Measurements from ENCODE around the gene HEPN1.

Gene HEPN1

GRCh38 chr11:124918950-124919349 is at the start of gene HEPN1:
TSS of gene HEPN1 (plus strand) at chr11:124919250.
- H3K9ac ChIP-seq (ENCODE audit: low read length in 2 of 2): no peak within 1 kb of the TSS

GRCh38 chr11:124869331-124869730 is 49.7 kb upstream of the HEPN1 start:
- H3K27me3 ChIP-seq (ENCODE audit: control insufficient read depth in 1 of 2, insufficient read depth in 2 of 2, low read length in 2 of 2): peaks cover 77 to 81% of the 10 kb centered on the region in 2 donors
- no peak overlapping the region for H3K27ac ChIP-seq (ENCODE audit: low read length)
- H3K9ac ChIP-seq (ENCODE audit: low read length in 2 of 2): no peak overlapping the region
- peaks cover 34% of the 10 kb centered on the region for H3K4me1 ChIP-seq (ENCODE audit: control insufficient read depth, insufficient read depth, low read length)
- H3K36me3 ChIP-seq (ENCODE audit: control insufficient read depth in 2 of 2, insufficient read depth in 2 of 2, low read length in 2 of 2): no peaks in the 10 kb centered on the region
- no peaks in the 10 kb centered on the region for H3K9me3 ChIP-seq (ENCODE audit: control insufficient read depth in 2 of 2, low read length in 2 of 2)
- H3K4me3 ChIP-seq (ENCODE audit: low read length in 2 of 2): no peak overlapping the region

More at GRCh38 chr11:124918950-124919349, at the start of gene HEPN1:
- Histone ChIP-seq H3K27ac (ENCODE audit: low read length) (no peak within 1 kb of the TSS), H3K4me1 (ENCODE audit: control insufficient read depth, insufficient read depth, low read length) (peaks cover 4% of the 10 kb centered on the region), H3K4me3 (ENCODE audit: low read length in 2 of 2) (no peak within 1 kb of the TSS), H3K27me3 (ENCODE audit: control insufficient read depth in 1 of 2, insufficient read depth in 2 of 2, low read length in 2 of 2) (peaks cover 8 to 17% of the 10 kb centered on the region in 2 donors), H3K9me3 (ENCODE audit: control insufficient read depth in 2 of 2, low read length in 2 of 2) (no peaks in the 10 kb centered on the region), H3K36me3 (ENCODE audit: control insufficient read depth in 2 of 2, insufficient read depth in 2 of 2, low read length in 2 of 2) (no peaks in the 10 kb centered on the region)

GRCh38 chr11:124869856-124870387 is 49.1 kb upstream of the HEPN1 start:
- H3K9ac ChIP-seq (ENCODE audit: low read length in 2 of 2): no peak overlapping the region
- H3K27ac ChIP-seq (ENCODE audit: low read length): no peak overlapping the region
- peaks cover 29% of the 10 kb centered on the region for H3K4me1 ChIP-seq (ENCODE audit: control insufficient read depth, insufficient read depth, low read length)
- H3K27me3 ChIP-seq (ENCODE audit: control insufficient read depth in 1 of 2, insufficient read depth in 2 of 2, low read length in 2 of 2): peaks cover 72 to 75% of the 10 kb centered on the region in 2 donors
- H3K36me3 ChIP-seq (ENCODE audit: control insufficient read depth in 2 of 2, insufficient read depth in 2 of 2, low read length in 2 of 2): no peaks in the 10 kb centered on the region
- no peak overlapping the region for H3K4me3 ChIP-seq (ENCODE audit: low read length in 2 of 2)
- no peaks in the 10 kb centered on the region for H3K9me3 ChIP-seq (ENCODE audit: control insufficient read depth in 2 of 2, low read length in 2 of 2)

DNA sequence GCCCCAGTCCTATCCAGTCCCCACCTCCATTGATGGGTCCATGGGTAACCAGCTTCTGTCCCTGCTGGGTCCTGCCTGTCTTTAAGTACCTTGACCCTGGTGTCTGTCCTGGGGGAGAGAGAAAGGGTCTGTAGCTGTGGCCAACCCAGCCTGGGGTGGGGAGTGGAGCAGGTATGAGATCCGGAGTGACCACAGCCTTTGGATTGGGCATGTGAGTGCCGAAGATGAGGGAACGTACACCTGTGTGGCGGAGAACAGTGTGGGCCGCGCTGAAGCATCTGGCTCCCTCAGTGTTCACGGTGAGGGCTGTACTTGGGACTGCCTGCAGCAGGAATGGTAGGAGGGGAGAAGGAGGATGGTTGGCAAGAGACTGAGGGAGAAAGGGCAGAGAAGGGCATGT is 48.6 kb upstream of the HEPN1 start:
- peaks cover 26% of the 10 kb centered on the region for H3K4me1 ChIP-seq (ENCODE audit: control insufficient read depth, insufficient read depth, low read length)
- H3K27ac ChIP-seq (ENCODE audit: low read length): no peak overlapping the region
- peaks cover 70% of the 10 kb centered on the region in 2 donors for H3K27me3 ChIP-seq (ENCODE audit: control insufficient read depth in 1 of 2, insufficient read depth in 2 of 2, low read length in 2 of 2)
- H3K36me3 ChIP-seq (ENCODE audit: control insufficient read depth in 2 of 2, insufficient read depth in 2 of 2, low read length in 2 of 2): no peaks in the 10 kb centered on the region
- H3K9ac ChIP-seq (ENCODE audit: low read length in 2 of 2): no peak overlapping the region
- H3K4me3 ChIP-seq (ENCODE audit: low read length in 2 of 2): no peak overlapping the region
- H3K9me3 ChIP-seq (ENCODE audit: control insufficient read depth in 2 of 2, low read length in 2 of 2): no peaks in the 10 kb centered on the region

DNA sequence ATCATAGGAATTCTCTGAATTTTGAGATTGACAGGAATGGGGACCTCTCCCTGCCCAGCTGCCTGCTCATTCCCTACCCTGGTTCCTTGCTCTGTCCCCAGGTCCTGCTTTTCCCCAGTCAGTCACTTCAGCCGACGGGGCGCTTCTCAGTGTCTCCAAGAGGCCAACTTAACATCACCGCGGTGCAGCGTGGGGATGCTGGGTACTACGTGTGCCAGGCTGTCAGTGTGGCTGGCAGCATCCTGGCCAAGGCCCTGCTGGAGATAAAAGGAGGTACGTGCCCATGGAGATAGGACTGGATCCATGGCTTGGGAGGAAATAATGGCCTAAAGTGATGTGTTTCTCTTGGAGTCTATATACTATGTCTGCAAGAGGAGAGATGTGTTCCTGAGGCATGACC is 46.8 kb upstream of the HEPN1 start:
- peaks cover 51 to 52% of the 10 kb centered on the region in 2 donors for H3K27me3 ChIP-seq (ENCODE audit: control insufficient read depth in 1 of 2, insufficient read depth in 2 of 2, low read length in 2 of 2)
- peaks cover 27% of the 10 kb centered on the region for H3K4me1 ChIP-seq (ENCODE audit: control insufficient read depth, insufficient read depth, low read length)

GRCh38 chr11:124872741-124873140 is 46.3 kb upstream of the HEPN1 start:
- no peak overlapping the region for H3K9ac ChIP-seq (ENCODE audit: low read length in 2 of 2)
- no peak overlapping the region for H3K27ac ChIP-seq (ENCODE audit: low read length)
- H3K4me3 ChIP-seq (ENCODE audit: low read length in 2 of 2): no peak overlapping the region
- H3K27me3 ChIP-seq (ENCODE audit: control insufficient read depth in 1 of 2, insufficient read depth in 2 of 2, low read length in 2 of 2): peaks cover 49 to 50% of the 10 kb centered on the region in 2 donors
- H3K4me1 ChIP-seq (ENCODE audit: control insufficient read depth, insufficient read depth, low read length): peaks cover 28% of the 10 kb centered on the region
- no peaks in the 10 kb centered on the region for H3K9me3 ChIP-seq (ENCODE audit: control insufficient read depth in 2 of 2, low read length in 2 of 2)
- no peaks in the 10 kb centered on the region for H3K36me3 ChIP-seq (ENCODE audit: control insufficient read depth in 2 of 2, insufficient read depth in 2 of 2, low read length in 2 of 2)

More for the DNA sequence above, 46.8 kb upstream of the HEPN1 start:
- Histone ChIP-seq H3K9me3 (ENCODE audit: control insufficient read depth in 2 of 2, low read length in 2 of 2) (no peaks in the 10 kb centered on the region), H3K27ac (ENCODE audit: low read length) (no peak overlapping the region), H3K36me3 (ENCODE audit: control insufficient read depth in 2 of 2, insufficient read depth in 2 of 2, low read length in 2 of 2) (no peaks in the 10 kb centered on the region), H3K9ac (ENCODE audit: low read length in 2 of 2) (no peak overlapping the region), H3K4me3 (ENCODE audit: low read length in 2 of 2) (no peak overlapping the region)

DNA sequence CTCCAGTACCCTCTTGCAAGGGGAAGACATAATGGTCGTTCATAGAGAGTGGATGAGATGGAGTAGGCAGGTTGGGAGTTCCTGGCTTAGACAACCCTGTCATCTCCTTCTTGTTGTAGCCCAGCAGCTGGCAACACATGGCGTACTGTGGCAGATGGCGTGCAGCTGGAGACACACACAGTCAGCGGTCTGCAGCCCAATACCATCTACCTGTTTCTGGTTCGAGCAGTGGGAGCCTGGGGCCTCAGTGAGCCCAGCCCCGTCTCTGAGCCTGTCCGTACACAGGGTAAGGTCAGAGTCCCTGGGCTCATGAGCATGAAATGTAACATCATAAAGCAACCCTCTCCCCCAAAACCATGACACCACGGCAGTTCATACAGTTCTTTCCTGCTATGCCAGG is 45.1 kb upstream of the HEPN1 start:
- no peak overlapping the region for H3K27ac ChIP-seq (ENCODE audit: low read length)
- no peaks in the 10 kb centered on the region for H3K9me3 ChIP-seq (ENCODE audit: control insufficient read depth in 2 of 2, low read length in 2 of 2)
- no peak overlapping the region for H3K4me3 ChIP-seq (ENCODE audit: low read length in 2 of 2)
- no peak overlapping the region for H3K9ac ChIP-seq (ENCODE audit: low read length in 2 of 2)
- peaks cover 37 to 38% of the 10 kb centered on the region in 2 donors for H3K27me3 ChIP-seq (ENCODE audit: control insufficient read depth in 1 of 2, insufficient read depth in 2 of 2, low read length in 2 of 2)
- H3K4me1 ChIP-seq (ENCODE audit: control insufficient read depth, insufficient read depth, low read length): peaks cover 22% of the 10 kb centered on the region
- no peaks in the 10 kb centered on the region for H3K36me3 ChIP-seq (ENCODE audit: control insufficient read depth in 2 of 2, insufficient read depth in 2 of 2, low read length in 2 of 2)

GRCh38 chr11:124874571-124875255 is 44.3 kb upstream of the HEPN1 start:
- Histone ChIP-seq H3K4me1 (ENCODE audit: control insufficient read depth, insufficient read depth, low read length) (peaks cover 22% of the 10 kb centered on the region), H3K27ac (ENCODE audit: low read length) (no peak overlapping the region), H3K9ac (ENCODE audit: low read length in 2 of 2) (no peak overlapping the region), H3K36me3 (ENCODE audit: control insufficient read depth in 2 of 2, insufficient read depth in 2 of 2, low read length in 2 of 2) (no peaks in the 10 kb centered on the region), H3K4me3 (ENCODE audit: low read length in 2 of 2) (no peak overlapping the region), H3K27me3 (ENCODE audit: control insufficient read depth in 1 of 2, insufficient read depth in 2 of 2, low read length in 2 of 2) (peaks cover 30 to 31% of the 10 kb centered on the region in 2 donors), H3K9me3 (ENCODE audit: control insufficient read depth in 2 of 2, low read length in 2 of 2) (no peaks in the 10 kb centered on the region)

- peak overlapping the region; percentile 51 to 69 for H3K9ac ChIP-seq (ENCODE audit: low read length in 2 of 2)
- H3K4me1 ChIP-seq (ENCODE audit: control insufficient read depth, insufficient read depth, low read length): peaks cover 22% of the 10 kb centered on the region
- H3K27ac ChIP-seq (ENCODE audit: low read length): no peak overlapping the region
- H3K36me3 ChIP-seq (ENCODE audit: control insufficient read depth in 2 of 2, insufficient read depth in 2 of 2, low read length in 2 of 2): no peaks in the 10 kb centered on the region
- H3K4me3 ChIP-seq (ENCODE audit: low read length in 2 of 2): peak overlapping the region; percentile 68 to 81
- no peaks in the 10 kb centered on the region for H3K9me3 ChIP-seq (ENCODE audit: control insufficient read depth in 2 of 2, low read length in 2 of 2)
- H3K27me3 ChIP-seq (ENCODE audit: control insufficient read depth in 1 of 2, insufficient read depth in 2 of 2, low read length in 2 of 2): peaks cover 23 to 24% of the 10 kb centered on the region in 2 donors
These were observed 43.6 kb upstream of the HEPN1 start for GRCh38 chr11:124875401-124875800.

GRCh38 chr11:124875943-124876817 is 42.9 kb upstream of the HEPN1 start:
- H3K27ac ChIP-seq (ENCODE audit: low read length): peak overlapping the region; percentile 80
- peak overlapping the region; percentile 69 to 82 for H3K9ac ChIP-seq (ENCODE audit: low read length in 2 of 2)
- H3K4me3 ChIP-seq (ENCODE audit: low read length in 2 of 2): peak overlapping the region; percentile 68 to 81
- peaks cover 18 to 21% of the 10 kb centered on the region in 2 donors for H3K27me3 ChIP-seq (ENCODE audit: control insufficient read depth in 1 of 2, insufficient read depth in 2 of 2, low read length in 2 of 2)
- no peaks in the 10 kb centered on the region for H3K36me3 ChIP-seq (ENCODE audit: control insufficient read depth in 2 of 2, insufficient read depth in 2 of 2, low read length in 2 of 2)
- no peaks in the 10 kb centered on the region for H3K9me3 ChIP-seq (ENCODE audit: control insufficient read depth in 2 of 2, low read length in 2 of 2)
- H3K4me1 ChIP-seq (ENCODE audit: control insufficient read depth, insufficient read depth, low read length): peaks cover 22% of the 10 kb centered on the region
